Measurements from ENCODE around the gene CCDC69.
"Not testable (repeated sequence)": the region's sequence is repeated elsewhere in the genome, so short reads cannot be mapped to it uniquely, and the experiment has no call there.

Gene CCDC69

GRCh38 chr5:151221574-151221973 is 2.3 kb downstream of the CCDC69 start:
- DNase-seq = no peak

DNA sequence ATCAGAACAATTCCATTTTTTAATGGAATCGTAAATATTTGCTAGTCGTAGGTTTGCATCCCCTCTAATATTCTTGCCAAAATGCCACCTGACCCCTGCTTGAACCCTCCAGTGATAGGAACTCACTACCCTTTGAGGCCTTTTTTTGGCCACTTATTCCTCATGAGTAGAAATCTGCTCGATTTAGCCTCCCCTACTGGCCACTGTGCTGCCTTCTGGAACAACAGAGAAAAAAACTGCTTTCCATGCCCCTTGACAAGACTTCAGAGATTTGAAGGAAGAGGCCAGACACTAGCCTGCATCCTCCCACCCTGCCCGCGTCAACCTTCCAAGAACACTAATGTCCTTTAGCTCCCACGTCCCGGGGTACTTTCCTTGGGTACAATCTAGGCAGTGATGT is 4.1 kb downstream of the CCDC69 start:
- no peak for DNase-seq

GRCh38 chr5:151219138-151219537 is 4.8 kb downstream of the CCDC69 start:
- no peak for DNase-seq

DNA sequence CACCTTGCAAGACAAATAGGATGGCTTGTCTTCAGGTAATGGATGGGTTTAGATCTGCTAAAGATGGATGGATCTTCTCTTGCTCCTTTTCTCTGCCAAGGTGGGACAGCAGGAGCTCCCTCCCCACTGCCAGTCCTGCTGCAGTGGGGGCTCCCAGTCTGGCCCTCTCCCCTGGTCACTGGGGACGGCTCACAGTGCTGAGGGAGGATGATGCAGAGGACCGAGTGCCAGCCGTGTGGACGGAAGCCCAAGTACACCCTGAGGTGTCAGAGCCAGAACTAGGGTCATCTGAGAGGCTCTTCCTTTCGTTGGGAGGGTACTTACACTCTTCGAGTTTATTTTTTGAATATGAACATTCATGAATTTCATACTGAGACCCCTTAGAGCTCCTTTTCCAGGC is 5.7 kb downstream of the CCDC69 start:
- DNase-seq = no peak

- DNase-seq = no peak
Observed at GRCh38 chr5:151216781-151217180, 7.1 kb downstream of the CCDC69 start.

- no peak for DNase-seq
Observed at GRCh38 chr5:151215546-151215880, 8.4 kb downstream of the CCDC69 start.

DNA sequence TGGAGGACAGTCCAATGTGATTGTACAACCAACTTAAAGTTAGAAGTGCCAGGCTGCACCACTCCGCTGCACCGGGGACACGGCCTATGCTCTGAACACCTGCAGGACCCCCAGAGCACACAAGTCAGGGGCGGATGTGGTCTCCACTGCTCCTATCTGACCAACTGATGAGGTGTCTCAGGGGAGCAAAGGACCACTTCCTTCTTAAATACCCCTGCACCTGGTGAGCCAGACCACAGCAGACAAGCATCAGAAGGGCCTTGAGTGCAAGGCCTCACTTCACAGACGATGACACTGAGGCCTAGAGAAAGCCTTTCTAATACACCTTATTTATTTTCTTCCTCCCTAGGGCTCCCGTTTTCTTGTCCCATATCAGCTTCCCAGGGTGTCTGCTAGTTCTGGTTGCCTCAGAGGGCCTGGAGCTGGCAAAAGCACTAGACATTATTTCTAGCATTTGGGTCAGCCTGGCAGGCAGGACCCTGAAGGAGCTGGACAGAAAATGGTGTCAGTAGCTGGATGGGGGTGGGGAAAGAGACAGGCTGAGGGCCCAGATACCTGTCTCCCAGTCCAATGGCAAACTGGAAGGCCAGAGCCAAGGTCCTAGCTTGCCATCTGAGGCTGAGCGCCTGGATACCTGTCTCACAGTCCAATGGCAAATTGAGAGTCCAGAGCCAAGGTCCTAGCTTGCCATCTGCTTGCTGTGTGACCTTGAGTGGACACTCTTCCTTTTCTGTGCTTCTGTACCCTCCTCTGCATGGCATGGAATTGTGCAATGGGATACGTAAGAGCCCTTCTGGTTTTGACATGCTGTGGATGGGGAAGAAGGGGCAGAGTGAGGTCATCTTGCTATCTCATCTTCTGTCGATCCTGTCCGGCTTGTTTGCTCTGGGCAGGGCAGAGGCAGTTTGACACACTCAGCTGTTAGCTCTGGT is 9.0 kb downstream of the CCDC69 start:
- no peak for DNase-seq

DNA sequence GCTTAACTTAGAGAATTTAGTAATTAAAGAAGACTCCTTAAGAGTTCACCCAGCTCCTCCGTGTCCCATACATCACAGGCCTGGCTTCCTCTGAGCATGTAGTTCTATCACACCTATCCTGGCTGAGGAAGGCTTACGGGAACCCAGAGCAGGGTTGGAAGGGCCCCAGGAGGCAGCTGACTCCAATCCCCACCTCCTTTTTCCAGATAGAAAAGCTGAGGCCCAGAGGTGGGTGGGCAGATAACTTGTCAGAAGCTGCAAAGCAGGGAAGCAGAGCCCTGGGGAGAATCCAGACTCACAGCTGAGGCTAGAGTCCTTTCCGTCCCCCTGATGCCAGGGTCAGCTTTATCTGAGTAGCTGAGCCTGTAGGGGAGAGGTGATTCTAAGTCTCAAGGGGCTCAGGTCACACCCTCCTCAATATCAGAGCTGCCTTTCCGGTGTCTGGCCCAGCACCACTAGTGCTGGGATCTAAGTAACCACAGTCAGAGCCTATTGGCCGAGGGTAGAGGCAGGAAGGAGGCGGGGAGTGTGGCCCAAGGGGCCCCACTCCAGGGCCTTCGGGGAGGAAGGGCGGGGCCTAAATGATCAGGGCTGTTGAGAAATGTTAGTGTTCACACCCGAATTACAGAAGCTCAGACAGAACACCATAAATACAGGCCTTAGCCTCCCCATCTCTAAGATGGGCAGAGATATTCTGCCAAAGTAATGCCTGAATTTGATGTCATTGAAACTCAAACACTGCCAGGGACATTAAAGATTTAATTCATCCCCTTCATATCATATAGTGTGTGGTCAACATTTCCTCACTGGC is 9.9 kb downstream of the CCDC69 start:
- DNase-seq = peak; percentile 77

DNA sequence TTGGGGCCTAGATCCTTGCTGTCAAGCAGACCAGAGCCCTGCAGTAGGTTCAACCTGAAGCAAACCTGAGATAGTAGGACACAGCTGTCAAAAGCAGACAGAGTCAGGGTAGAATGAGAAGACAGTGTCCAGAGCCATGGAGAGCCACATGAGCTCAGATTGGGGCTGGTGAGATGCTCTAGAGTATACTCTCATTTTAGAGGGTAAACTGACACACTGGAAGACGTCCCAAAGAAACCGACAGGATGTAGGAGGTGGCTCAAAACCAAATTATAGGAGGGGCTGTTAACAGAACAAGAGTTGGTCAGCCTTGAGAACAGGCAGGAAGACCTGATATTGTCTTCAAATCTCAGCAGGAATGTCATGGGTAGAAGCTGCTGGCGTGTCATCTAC is 11.5 kb downstream of the CCDC69 start:
- no peak for DNase-seq

- no peak for DNase-seq
Observed at GRCh38 chr5:151208481-151208914, 15.4 kb downstream of the CCDC69 start.

GRCh38 chr5:151205411-151205810 is 18.5 kb downstream of the CCDC69 start:
- DNase-seq = no peak

DNA sequence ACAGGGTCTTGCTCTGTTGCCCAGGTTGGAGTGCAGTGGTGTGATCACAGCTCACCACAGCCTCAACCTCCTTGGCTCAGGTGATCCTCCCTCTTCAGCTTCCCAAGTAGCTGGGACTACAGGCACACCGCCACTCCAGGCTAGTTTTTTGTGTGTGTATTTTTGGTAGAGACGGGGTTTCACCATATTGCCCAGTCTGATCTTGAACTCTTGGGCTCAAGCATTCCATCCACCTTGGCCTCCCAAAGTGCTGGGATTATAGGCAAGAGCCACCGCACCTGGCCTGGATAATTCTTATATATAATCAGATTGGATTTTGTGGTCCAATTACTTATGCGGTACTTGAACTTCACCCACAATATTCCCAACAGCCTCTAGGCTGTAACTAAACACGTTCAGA is 19.8 kb downstream of the CCDC69 start:
- DNase-seq = no peak

- DNase-seq = peak; percentile 30
Observed at GRCh38 chr5:151202381-151203139, 21.3 kb downstream of the CCDC69 start.

DNA sequence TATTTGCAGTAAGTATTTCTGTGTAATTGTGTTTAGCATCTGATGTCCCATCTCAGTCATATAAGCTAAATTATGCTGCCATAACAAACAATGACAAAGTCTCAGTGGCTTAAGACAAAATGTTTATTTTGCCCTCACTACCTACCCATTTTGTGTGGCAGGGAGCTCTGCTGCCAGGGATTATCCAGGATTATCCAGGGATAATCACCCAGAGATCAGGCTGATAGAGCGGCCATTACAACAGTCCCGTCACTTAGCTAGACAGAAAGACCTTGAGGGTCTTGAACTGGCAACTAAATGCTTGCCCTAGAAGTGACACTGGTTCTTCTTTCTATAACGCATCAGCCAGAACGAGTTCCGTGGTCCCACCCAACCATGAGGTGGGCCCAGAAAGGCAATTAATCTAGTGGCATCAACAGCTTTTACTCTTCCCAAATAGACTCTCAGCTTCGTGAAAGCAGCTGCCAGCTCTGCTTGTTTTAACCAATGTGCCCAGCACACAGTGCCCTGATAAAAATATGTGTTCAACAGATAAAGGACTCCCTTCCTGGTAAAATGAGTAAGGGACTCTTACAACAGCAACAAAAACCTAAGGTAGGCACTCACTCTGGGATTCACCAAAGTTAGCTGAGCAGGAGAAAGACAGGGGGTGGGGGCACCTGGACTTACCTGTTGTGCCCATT is 22.8 kb downstream of the CCDC69 start:
- DNase-seq = no peak

DNA sequence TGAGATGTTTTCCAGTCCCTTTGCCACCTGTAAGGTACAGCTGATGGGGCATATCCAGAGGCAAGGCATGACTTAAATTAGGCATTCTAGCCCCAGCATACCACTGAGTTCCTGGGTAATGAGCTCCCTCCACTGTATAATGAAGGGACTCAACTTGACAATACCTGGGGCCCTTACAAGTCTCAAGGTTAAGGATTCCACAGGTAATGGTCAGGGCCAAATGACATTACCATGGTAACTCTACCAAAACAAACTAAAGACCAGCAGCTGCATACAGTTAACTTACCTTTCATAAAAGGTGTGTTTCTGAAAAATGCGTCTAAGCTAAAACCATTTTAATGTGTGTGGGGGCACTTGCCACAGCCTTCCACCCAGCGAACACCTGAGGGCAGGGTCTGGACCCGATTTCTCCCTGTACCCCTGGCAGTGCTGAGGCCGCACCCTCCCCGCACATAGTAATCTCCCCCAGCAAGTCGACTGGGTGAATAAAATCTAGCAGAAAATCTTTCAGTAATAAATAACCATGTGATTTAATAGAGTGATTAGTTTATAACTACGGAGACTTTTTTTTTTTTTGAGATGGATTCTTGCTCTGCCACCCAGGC is 24.2 kb downstream of the CCDC69 start:
- DNase-seq = no peak

- no peak for DNase-seq
Observed at GRCh38 chr5:151198861-151199260, 25.0 kb downstream of the CCDC69 start.

DNA sequence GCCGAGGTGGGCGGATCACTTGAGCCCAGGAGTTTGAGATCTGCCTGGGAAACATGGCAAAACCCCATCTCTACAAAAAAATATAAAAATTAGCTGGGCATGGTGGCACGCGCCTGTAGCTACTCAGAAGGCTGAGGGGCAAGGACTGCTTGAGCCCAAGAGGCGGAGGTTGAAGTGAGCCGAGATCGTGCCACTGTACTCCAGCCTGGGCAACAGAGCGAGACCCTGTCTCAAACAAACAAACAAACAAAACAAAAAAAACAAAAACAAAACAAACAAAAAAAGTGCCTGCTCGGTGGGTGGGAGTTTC is 26.6 kb downstream of the CCDC69 start:
- not testable (repeated sequence) for DNase-seq

DNA sequence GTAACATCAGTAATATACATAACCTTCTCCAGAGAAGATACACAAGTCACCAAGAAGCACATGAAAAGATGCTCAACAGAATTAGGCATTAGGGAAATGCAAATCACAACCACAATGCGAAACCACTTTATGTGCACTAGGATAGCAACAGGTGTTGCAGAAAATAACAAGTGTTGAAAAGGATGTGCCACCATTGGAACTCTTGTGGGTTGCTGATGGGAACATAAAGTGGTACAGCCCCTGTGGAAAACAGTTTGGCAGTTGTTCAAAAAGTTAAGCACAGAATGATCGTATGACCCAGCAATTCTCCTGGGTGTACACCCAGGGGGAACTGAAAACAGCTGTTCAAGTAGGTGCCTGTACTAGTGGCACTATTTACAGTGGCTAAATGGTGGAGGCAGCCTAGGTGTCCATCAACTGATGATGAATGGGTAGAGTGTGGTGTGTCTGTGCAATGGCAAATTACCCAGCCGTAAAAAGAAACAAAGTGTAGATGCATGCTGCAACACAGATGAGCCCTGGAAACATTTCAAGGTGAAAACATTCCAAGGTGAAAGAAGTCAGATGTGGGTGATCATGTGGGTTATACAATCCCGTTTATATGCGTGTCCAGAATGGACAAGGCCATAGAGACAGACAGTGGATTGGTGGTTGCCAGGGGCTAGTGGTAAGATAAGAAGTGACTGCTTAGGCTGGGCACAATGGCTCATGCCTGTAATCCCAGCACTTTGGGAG is 27.2 kb downstream of the CCDC69 start:
- DNase-seq = no peak

DNA sequence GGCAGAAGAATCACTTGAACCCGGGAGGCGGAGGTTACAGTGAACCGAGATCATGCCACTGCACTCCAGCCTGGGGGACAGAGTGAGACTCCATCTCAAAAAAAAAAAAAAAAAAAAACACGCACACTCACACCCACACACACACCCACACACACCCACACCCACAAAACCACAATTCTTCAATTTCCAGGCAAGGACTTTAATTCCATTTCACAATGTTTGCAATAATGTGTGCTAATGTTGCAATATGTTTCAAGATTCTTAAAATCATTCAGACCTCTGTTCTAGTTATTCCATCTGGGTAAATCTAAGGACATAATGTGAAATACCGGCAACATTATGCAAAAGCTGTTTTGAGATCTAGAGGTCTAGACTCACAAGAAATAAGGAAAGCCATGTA is 28.3 kb downstream of the CCDC69 start:
- DNase-seq = no peak

DNA sequence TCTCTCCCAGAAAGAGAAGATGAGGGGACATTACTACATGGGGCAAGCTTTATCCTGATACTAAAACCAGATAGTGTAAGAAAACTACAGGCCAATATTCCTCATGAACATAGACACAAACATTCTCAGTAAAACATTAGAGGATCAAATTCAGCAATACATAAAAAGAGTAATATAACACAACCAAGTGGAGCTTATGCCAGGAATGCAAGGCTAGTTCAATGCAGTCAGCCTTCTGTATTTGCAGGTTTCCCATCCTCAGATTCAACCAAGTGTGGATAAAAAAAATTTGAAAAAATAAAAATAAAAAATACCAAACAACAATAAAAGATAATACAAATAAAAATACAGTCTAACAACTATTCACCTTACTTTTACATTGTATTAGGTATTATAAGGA is 31.3 kb downstream of the CCDC69 start:
- no peak for DNase-seq

DNA sequence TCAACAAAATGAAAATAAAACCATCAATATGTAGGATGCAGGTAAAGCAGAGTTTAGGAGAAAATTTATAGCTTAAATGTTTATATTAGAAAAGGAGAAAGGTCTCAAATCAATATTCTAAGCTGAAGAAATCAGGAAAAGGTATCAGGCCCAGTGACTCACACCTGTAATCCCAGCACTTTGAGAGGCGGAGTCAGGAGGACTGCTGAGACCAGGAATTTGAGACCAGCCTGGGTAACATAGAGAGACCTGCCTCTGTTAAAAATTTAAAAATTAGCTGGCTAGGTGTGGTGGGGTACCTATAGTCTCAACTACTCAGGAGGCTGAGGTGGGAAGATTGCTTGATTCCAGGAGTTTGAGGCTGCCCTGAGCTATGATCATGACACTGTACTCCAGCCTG is 32.2 kb downstream of the CCDC69 start:
- DNase-seq = no peak

- DNase-seq = no peak
Observed at GRCh38 chr5:151189151-151189550, 34.7 kb downstream of the CCDC69 start.

All from effector CD4-positive, alpha-beta T cell (primary cell).